GM19193 (cell line): ENCODE results near the gene MAML3.

Experiments used
- POLR2A ChIP-seq: IDR thresholded peaks from 4 replicates; pipeline ENCODE4 v1.6.1; 2011; ENCODE audit not compliant: insufficient read depth, insufficient read length; ENCODE audit errors: extremely low read depth

MAML3 gene

GRCh38 chr4:139887962-139888735 is 265.8 kb downstream of the MAML3 start:
- no peak for TF ChIP-seq POLR2A

GRCh38 chr4:139887376-139887802 is 266.6 kb downstream of the MAML3 start:
- no peak for TF ChIP-seq POLR2A

GRCh38 chr4:139886798-139887197 is 267.2 kb downstream of the MAML3 start:
- TF ChIP-seq POLR2A = no peak

GRCh38 chr4:139884438-139884837 is 269.5 kb downstream of the MAML3 start:
- no peak for TF ChIP-seq POLR2A

- no peak for TF ChIP-seq POLR2A
These were observed 273.1 kb downstream of the MAML3 start for GRCh38 chr4:139880841-139881240.

- TF ChIP-seq POLR2A = no peak
These were observed 275.9 kb downstream of the MAML3 start for GRCh38 chr4:139878050-139878449.

- no peak for TF ChIP-seq POLR2A
These were observed 277.5 kb downstream of the MAML3 start for GRCh38 chr4:139876337-139876941.

GRCh38 chr4:139875411-139875825 is 278.6 kb downstream of the MAML3 start:
- TF ChIP-seq POLR2A = no peak

GRCh38 chr4:139873111-139873860 is 280.7 kb downstream of the MAML3 start:
- no peak for TF ChIP-seq POLR2A

- TF ChIP-seq POLR2A = no peak
These were observed 281.7 kb downstream of the MAML3 start for GRCh38 chr4:139872274-139872673.

GRCh38 chr4:139869810-139870209 is 284.2 kb downstream of the MAML3 start:
- TF ChIP-seq POLR2A = no peak

GRCh38 chr4:139866276-139866962 is 287.6 kb downstream of the MAML3 start:
- TF ChIP-seq POLR2A = no peak

GRCh38 chr4:139865537-139865936 is 288.4 kb downstream of the MAML3 start:
- no peak for TF ChIP-seq POLR2A

- TF ChIP-seq POLR2A = no peak
These were observed 290.5 kb downstream of the MAML3 start for GRCh38 chr4:139863531-139863930.

GRCh38 chr4:139861471-139861870 is 292.5 kb downstream of the MAML3 start:
- TF ChIP-seq POLR2A = no peak
